GM12874 (cell line): ENCODE measurements around the gene PPM1F.

Source experiments
- CTCF ChIP-seq: IDR thresholded peaks from 2 replicates; pipeline ENCODE4 v1.5.1; 2011; ENCODE audit warnings: low read depth, mild to moderate bottlenecking, control low read depth, low read length, moderate library complexity; ENCODE audit not compliant: insufficient read depth

Gene PPM1F

GRCh38 chr22:21963286-21963685, 10.6 kb upstream of the PPM1F start:
- no peak for TF ChIP-seq CTCF

GRCh38 chr22:21962655-21962949, 10.0 kb upstream of the PPM1F start:
- TF ChIP-seq CTCF, result no peak

GRCh38 chr22:21961886-21962654, 9.4 kb upstream of the PPM1F start:
- no peak for TF ChIP-seq CTCF

GRCh38 chr22:21961127-21961867, 8.6 kb upstream of the PPM1F start:
- no peak for TF ChIP-seq CTCF

- TF ChIP-seq CTCF, result no peak
These were observed 7.8 kb upstream of the PPM1F start for GRCh38 chr22:21960200-21961126.

GRCh38 chr22:21959274-21960074, 6.8 kb upstream of the PPM1F start:
- no peak for TF ChIP-seq CTCF
